ENCODE data around the gene ABITRAM.

- TF ChIP-seq POLR2A (IDR thresholded peaks at IDR 0.05; ENCODE audit: low read depth), result no peak
- TF ChIP-seq, protein P1, sequence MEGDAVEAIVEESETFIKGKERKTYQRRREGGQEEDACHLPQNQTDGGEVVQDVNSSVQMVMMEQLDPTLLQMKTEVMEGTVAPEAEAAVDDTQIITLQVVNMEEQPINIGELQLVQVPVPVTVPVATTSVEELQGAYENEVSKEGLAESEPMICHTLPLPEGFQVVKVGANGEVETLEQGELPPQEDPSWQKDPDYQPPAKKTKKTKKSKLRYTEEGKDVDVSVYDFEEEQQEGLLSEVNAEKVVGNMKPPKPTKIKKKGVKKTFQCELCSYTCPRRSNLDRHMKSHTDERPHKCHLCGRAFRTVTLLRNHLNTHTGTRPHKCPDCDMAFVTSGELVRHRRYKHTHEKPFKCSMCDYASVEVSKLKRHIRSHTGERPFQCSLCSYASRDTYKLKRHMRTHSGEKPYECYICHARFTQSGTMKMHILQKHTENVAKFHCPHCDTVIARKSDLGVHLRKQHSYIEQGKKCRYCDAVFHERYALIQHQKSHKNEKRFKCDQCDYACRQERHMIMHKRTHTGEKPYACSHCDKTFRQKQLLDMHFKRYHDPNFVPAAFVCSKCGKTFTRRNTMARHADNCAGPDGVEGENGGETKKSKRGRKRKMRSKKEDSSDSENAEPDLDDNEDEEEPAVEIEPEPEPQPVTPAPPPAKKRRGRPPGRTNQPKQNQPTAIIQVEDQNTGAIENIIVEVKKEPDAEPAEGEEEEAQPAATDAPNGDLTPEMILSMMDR (IDR thresholded peaks at IDR 0.05), result no peak
- no peak for TF ChIP-seq POLR2AphosphoS5 (IDR thresholded peaks at IDR 0.05)
- TF ChIP-seq EP300 (IDR thresholded peaks at IDR 0.05), result no peak
These were observed 38.0 kb downstream of the ABITRAM start for GRCh38 chr9:108972186-108972585.
